H1 (cell line): Measurements from ENCODE around the gene DDX49. TPM values are rescaled to one million over a fixed set of nuclear protein-coding genes. Genes with fewer than 3 reads are reported as not detected.

ENCODE experiments used
- CTCF ChIA-PET: fragments of 300-600 bp; sonication (Branson Sonifier 250); formaldehyde crosslinking; loops from one replicate; lab custom pipeline; 2021; ENCODE audit not compliant: partially characterized antibody; lab: Charles Lee
- POLR2A ChIA-PET: fragments of 300-600 bp; sonication (Branson Sonifier 250); formaldehyde crosslinking; loops from one replicate; lab custom pipeline; 2021; ENCODE audit warnings: inconsistent platforms; ENCODE audit not compliant: partially characterized antibody; lab: Charles Lee
- DNase-seq, 2 experiments: peaks; one replicate each; pipeline versions ENCODE4 v3.0.0 to v3.0.0-alpha.2; 2010 to 2022; ENCODE audit warnings: low spot score in 2 of 2, low read depth in 1 of 2, mixed read lengths in 1 of 2
- FAIRE-seq: peaks from 2 replicates; lab custom pipeline; 2011; peaks lifted over from hg19 to GRCh38; lab: Jason Lieb, UNC
- H2AFZ ChIP-seq: 2 replicates; pipeline ENCODE4 v1.8.1; 2012; ENCODE audit warnings: low read length, inconsistent platforms
- H2AK5ac ChIP-seq: 2 replicates; pipeline ENCODE4 v1.6.1; 2013; ENCODE audit warnings: low read depth, low read length
- H2BK120ac ChIP-seq: replicated peaks from 2 replicates; pipeline ENCODE3; 2013; ENCODE audit warnings: low read depth, low read length, inconsistent platforms
- H2BK12ac ChIP-seq: 2 replicates; pipeline ENCODE4 v1.6.1; 2013; ENCODE audit warnings: low read depth, low read length
- H2BK15ac ChIP-seq: 2 replicates; pipeline ENCODE4 v1.6.1; 2013; ENCODE audit warnings: low read length
- H2BK20ac ChIP-seq: 2 replicates; pipeline ENCODE4 v1.6.1; 2013; ENCODE audit warnings: low read length
- H2BK5ac ChIP-seq: 2 replicates; pipeline ENCODE4 v1.6.1; 2013; ENCODE audit warnings: low read depth, low read length
- H3K14ac ChIP-seq: 2 replicates; pipeline ENCODE4 v1.6.1; 2013; ENCODE audit warnings: inconsistent platforms; ENCODE audit not compliant: insufficient read length
- H3K18ac ChIP-seq: 2 replicates; pipeline ENCODE4 v1.6.1; 2013; ENCODE audit warnings: low read length; ENCODE audit errors: extremely low read depth
- H3K23ac ChIP-seq: 2 replicates; pipeline ENCODE4 v1.6.1; 2013; ENCODE audit warnings: inconsistent platforms; ENCODE audit not compliant: insufficient read length
- H3K23me2 ChIP-seq: 2 replicates; pipeline ENCODE4 v1.6.1; 2013; ENCODE audit warnings: low read depth, low read length
- H3K27ac ChIP-seq: 2 replicates; pipeline ENCODE4 v1.6.1; 2011; ENCODE audit warnings: low read depth, low read length, inconsistent platforms
- H3K27me3 ChIP-seq, 4 experiments: replicated peaks in 1 of 4; 1 replicate in 1 of 4; 2 replicates in 3 of 4; pipeline versions ENCODE4 v1.6.1 to v1.8.1; 2011 to 2013; ENCODE audit warnings: low read length in 3 of 4, mild to moderate bottlenecking in 3 of 4, inconsistent platforms in 2 of 4, mixed read lengths in 2 of 4, moderate library complexity in 1 of 4; ENCODE audit not compliant: control insufficient read depth in 3 of 4, insufficient read depth in 3 of 4; ENCODE audit errors: extremely low read depth in 1 of 4
- H3K36me3 ChIP-seq, 4 experiments: 2 replicates each; pipeline versions ENCODE4 v1.6.1 to v1.8.1; 2011 to 2013; ENCODE audit warnings: mild to moderate bottlenecking in 4 of 4, low read length in 3 of 4, moderate library complexity in 2 of 4, control low read depth in 1 of 4, inconsistent platforms in 1 of 4; ENCODE audit not compliant: insufficient read depth in 4 of 4, control insufficient read depth in 2 of 4
- H3K4ac ChIP-seq: replicated peaks from 2 replicates; pipeline ENCODE3; 2013; ENCODE audit warnings: low read length, low read depth, mixed read lengths, inconsistent platforms; ENCODE audit not compliant: insufficient read length
- H3K4me1 ChIP-seq, 4 experiments: replicated peaks in 1 of 4; 1 replicate in 1 of 4; 2 replicates in 3 of 4; pipeline versions ENCODE4 v1.6.1 to v1.8.1; 2011 to 2013; ENCODE audit warnings: low read length in 3 of 4, inconsistent platforms in 2 of 4, mixed read lengths in 1 of 4; ENCODE audit not compliant: insufficient read depth in 4 of 4, control insufficient read depth in 3 of 4
- H3K4me2 ChIP-seq, 2 experiments: 2 replicates each; pipeline versions ENCODE4 v1.6.1 to v1.8.1; 2011 to 2013; ENCODE audit warnings: low read depth in 2 of 2, low read length in 2 of 2, control low read depth in 1 of 2, inconsistent platforms in 1 of 2, mild to moderate bottlenecking in 1 of 2; ENCODE audit not compliant: insufficient read depth in 1 of 2
- H3K4me3 ChIP-seq, 4 experiments: fragments of 200-600, 300-600 bp in 1 of 4; sonication (generic), shearing (Covaris generic), sonication (Bioruptor Twin) in 1 of 4; 2 replicates each; pipeline versions ENCODE4 v1.5.1 to v1.8.1; 2011 to 2016; ENCODE audit warnings: low read length in 4 of 4, low read depth in 3 of 4, control low read depth in 2 of 4, inconsistent platforms in 2 of 4, mild to moderate bottlenecking in 2 of 4, mixed read lengths in 1 of 4, moderate library complexity in 1 of 4; ENCODE audit not compliant: insufficient read depth in 2 of 4; ENCODE audit errors: extremely low read depth in 1 of 4
- H3K56ac ChIP-seq: replicated peaks from 2 replicates; pipeline ENCODE3; 2013; ENCODE audit warnings: low read depth, mild to moderate bottlenecking, mixed read lengths, low read length, inconsistent platforms; ENCODE audit not compliant: insufficient read length
- H3K79me1 ChIP-seq: 2 replicates; pipeline ENCODE4 v1.6.1; 2013; ENCODE audit warnings: low read depth, low read length, control low read depth
- H3K79me2 ChIP-seq, 2 experiments: 2 replicates each; pipeline versions ENCODE4 v1.6.1 to v1.8.1; 2012 to 2013; ENCODE audit warnings: low read length in 2 of 2, mild to moderate bottlenecking in 2 of 2, inconsistent platforms in 1 of 2; ENCODE audit not compliant: insufficient read depth in 2 of 2, control insufficient read depth in 1 of 2
- H3K9ac ChIP-seq, 4 experiments: replicated peaks in 1 of 4; 1 replicate in 1 of 4; 2 replicates in 3 of 4; pipeline versions ENCODE4 v1.6.1 to v1.8.1; 2011 to 2013; ENCODE audit warnings: low read depth in 3 of 4, low read length in 3 of 4, control low read depth in 2 of 4, mild to moderate bottlenecking in 2 of 4, moderate library complexity in 2 of 4, inconsistent platforms in 1 of 4; ENCODE audit errors: extremely low read depth in 1 of 4
- H3K9me3 ChIP-seq, 2 experiments: 2 replicates each; pipeline versions ENCODE4 v1.6.1 to v1.8.1; 2012 to 2013; ENCODE audit warnings: mild to moderate bottlenecking in 2 of 2, moderate library complexity in 2 of 2, control low read depth in 1 of 2, inconsistent platforms in 1 of 2, low read depth in 1 of 2, low read length in 1 of 2, mixed read lengths in 1 of 2; ENCODE audit not compliant: insufficient read depth in 2 of 2
- H4K20me1 ChIP-seq, 2 experiments: replicated peaks in 1 of 2; 2 replicates each; pipeline versions ENCODE3 to v1.8.1; 2011 to 2013; ENCODE audit warnings: inconsistent platforms in 2 of 2, low read length in 2 of 2, mild to moderate bottlenecking in 1 of 2; ENCODE audit not compliant: insufficient read depth in 2 of 2, control insufficient read depth in 1 of 2
- H4K5ac ChIP-seq: 2 replicates; pipeline ENCODE4 v1.6.1; 2013; ENCODE audit warnings: low read length, low read depth, mixed read lengths, inconsistent platforms; ENCODE audit not compliant: insufficient read length
- H4K8ac ChIP-seq: 2 replicates; pipeline ENCODE4 v1.8.0; 2013; ENCODE audit warnings: mild to moderate bottlenecking, moderate library complexity, low read length, inconsistent platforms; ENCODE audit not compliant: insufficient read depth; ENCODE audit errors: extremely low read depth
- H4K91ac ChIP-seq: replicated peaks from 2 replicates; pipeline ENCODE3; 2013; ENCODE audit warnings: low read length, mixed read lengths, inconsistent platforms; ENCODE audit not compliant: insufficient read length
- CEBPB ChIP-seq: IDR thresholded peaks from 2 replicates; pipeline ENCODE4 v1.6.1; 2012; ENCODE audit warnings: low read depth, low read length
- CHD2 ChIP-seq: IDR thresholded peaks from 2 replicates; pipeline ENCODE4 v1.6.1; 2012; ENCODE audit warnings: low read length, improper control_type of control experiment
- CTBP2 ChIP-seq: IDR thresholded peaks from 2 replicates; pipeline ENCODE4 v1.7.0; 2011; ENCODE audit warnings: borderline replicate concordance, mild to moderate bottlenecking, moderate library complexity, mixed read lengths, low read length; ENCODE audit not compliant: insufficient read depth, insufficient read length
- EGR1 ChIP-seq: IDR thresholded peaks from 2 replicates; pipeline ENCODE4 v1.6.1; 2011; ENCODE audit warnings: low read depth, low read length, borderline replicate concordance
- EP300 ChIP-seq, 2 experiments: IDR thresholded peaks; 1 replicate in 1 of 2; 2 replicates in 1 of 2; pipeline ENCODE4 v1.6.1; 2011 to 2012; ENCODE audit warnings: low read depth in 2 of 2, low read length in 2 of 2, mild to moderate bottlenecking in 2 of 2, borderline replicate concordance in 1 of 2, inconsistent platforms in 1 of 2, moderate library complexity in 1 of 2
- SIRT6 ChIP-seq: IDR thresholded peaks from one replicate; pipeline ENCODE4 v1.7.1; 2012; ENCODE audit warnings: low read length, inconsistent platforms
- TCF12 ChIP-seq: IDR thresholded peaks from 2 replicates; pipeline ENCODE4 v1.6.1; 2011; ENCODE audit warnings: low read depth, mild to moderate bottlenecking, low read length
- WGBS, 2 experiments: shearing (Covaris generic) in 1 of 2; methylation state at CpG; one replicate each; pipeline versions ENCODE4 v1.1.6 to v1.1.7; 2013 to 2015; ENCODE audit warnings: low lambda C conversion rate in 2 of 2, mixed read lengths in 2 of 2, inconsistent platforms in 1 of 2, low coverage in 1 of 2, missing lambda C conversion rate in 1 of 2; ENCODE audit not compliant: insufficient replicate concordance in 2 of 2, insufficient coverage in 1 of 2, insufficient read length in 1 of 2; ENCODE audit errors: extremely low coverage in 1 of 2, missing lambda C conversion rate in 1 of 2; 5-methylcytosine and 5-hydroxymethylcytosine counted together
- polyA plus RNA-seq, 7 experiments: library from polyadenylated mRNA; depleted of rRNA in 3 of 7; stranded (reverse) in 5 of 7; unstranded in 2 of 7; fragments of >200 nt in 5 of 7; fragments of 200-250 nt in 2 of 7; gene quantifications; 1 replicate in 5 of 7; 2 replicates in 1 of 7; 4 replicates in 1 of 7; pipeline versions ENCODE4 v1.2.1 to v1.2.3, GENCODE V29; 2011 to 2013; ENCODE audit warnings: missing spikeins in 2 of 7, mixed read lengths in 2 of 7
- total RNA-seq: library from RNA; stranded (reverse); fragmentation: NEBNext Ultra II Directional; extraction: Animal tissue kit (Norgen Biotek cat#: 25700); gene quantifications from 2 replicates; pipeline ENCODE4 v1.2.1, GENCODE V29; 2021
- TF ChIP-seq, protein P1 (sequence below), 3 experiments: IDR thresholded peaks; 1 replicate in 2 of 3; 2 replicates in 1 of 3; pipeline versions ENCODE4 v1.5.1 to v1.6.1; 2011; ENCODE audit warnings: low read length in 3 of 3, mild to moderate bottlenecking in 3 of 3, inconsistent platforms in 2 of 3, low read depth in 1 of 3, moderate library complexity in 1 of 3; ENCODE audit not compliant: insufficient read depth in 1 of 3; ENCODE audit errors: control extremely low read depth in 1 of 3
- TF ChIP-seq, protein P2 (sequence below): IDR thresholded peaks from 2 replicates; pipeline ENCODE4 v1.6.1; 2012; ENCODE audit warnings: inconsistent platforms

The DDX49 gene
- total and polyA plus RNA-seq, 2 of the 8 experiments (the other 6 are each of a cell fraction or from before 2014, with no cell fraction given), result 41.3 to 46.5 TPM

DNA sequence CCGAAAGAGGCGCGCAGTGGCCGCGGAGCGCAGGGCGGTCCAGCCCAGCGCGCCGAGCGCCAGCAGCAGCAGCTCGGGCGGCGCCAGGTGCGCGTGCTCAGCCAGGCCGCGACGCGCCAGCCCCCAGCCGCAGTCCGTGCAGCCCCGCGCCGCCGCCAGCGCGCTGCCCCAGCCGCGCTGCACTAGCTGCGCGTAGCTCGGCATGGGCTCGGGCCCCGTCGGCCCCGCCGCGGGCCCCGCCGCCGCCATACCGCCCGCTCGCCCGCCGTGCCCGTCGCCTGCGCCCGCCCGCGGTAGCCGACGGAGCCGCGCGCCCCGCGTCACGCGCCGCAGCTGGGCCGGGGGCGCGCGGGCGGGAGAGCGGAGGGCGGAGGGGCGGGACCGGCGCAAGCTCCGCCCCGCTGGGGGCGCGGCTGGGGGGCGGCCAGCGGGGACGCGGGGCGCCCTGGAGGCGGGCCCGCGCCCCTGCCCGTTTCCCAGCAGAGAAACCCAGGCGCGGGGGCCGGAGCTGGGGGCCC, 23.6 kb upstream of the DDX49 start, which contains the start of gene CERS1:
TSS of gene CERS1 (minus strand) at position 335 of the 518 bp plus-strand sequence. CDS start at position 249, 86 bp downstream.
- Histone ChIP-seq H3K23ac (no peak within 1 kb of the TSS), H4K20me1 (peaks cover 6 to 15% of the 10 kb centered on the region in 2 experiments), H4K5ac (peak within 1 kb of the TSS; percentile 43), H3K36me3 (no peaks in the 10 kb centered on the region; a peak in 1 of 8 replicates), H2AK5ac (0 out of 2 replicates have a peak within 1 kb of the TSS, but pooled peaks have one; percentile 24), H3K23me2 (peaks cover 6% of the 10 kb centered on the region; the same call in 1 of the 2 replicates), H3K79me2 (no peaks in the 10 kb centered on the region), H3K4ac (no peak within 1 kb of the TSS), H2BK120ac (no peak within 1 kb of the TSS), H3K27ac (no peak within 1 kb of the TSS), H2BK5ac (no peak within 1 kb of the TSS), H2AFZ (peak within 1 kb of the TSS; percentile 28; the same call in 1 of the 2 replicates), H3K4me1 (peaks cover 0 to 13% (median 5%) of the 10 kb centered on the region in 4 experiments; a peak in 5 of 7 replicates), H3K4me3 (peak within 1 kb of the TSS; percentile 42 to 79 (median 62)), H2BK15ac (no peak within 1 kb of the TSS), H4K8ac (peak within 1 kb of the TSS; percentile 79; the same call in 1 of the 2 replicates), H3K79me1 (no peaks in the 10 kb centered on the region), H3K14ac (no peak within 1 kb of the TSS), H3K18ac (peak within 1 kb of the TSS; percentile 71), H2BK12ac (no peak within 1 kb of the TSS), H3K27me3 (peaks cover 0 to 13% (median 8%) of the 10 kb centered on the region in 4 experiments; a peak in 4 of 7 replicates), H4K91ac (no peak within 1 kb of the TSS), H3K56ac (no peak within 1 kb of the TSS), H3K9ac (peak within 1 kb of the TSS in 3 of 4 experiments; percentile 20 to 80 (median 43); a peak in 5 of 7 replicates), H3K9me3 (no peaks in the 10 kb centered on the region), H3K4me2 (peak within 1 kb of the TSS; percentile 57 to 86), H2BK20ac (no peak within 1 kb of the TSS)
- no peak for FAIRE-seq
- ChIA-PET CTCF (interaction anchor here (0.6 to 2.7 kb wide), 12 partner anchors 13 to 445 kb away, joined by 3 to 16 read pairs (median 4); no protein-coding TSS in a partner anchor), POLR2A (interaction anchor here (0.8 to 4.0 kb wide), 10 partner anchors 9 to 91 kb away, joined by 3 to 17 read pairs (median 5); partner anchors contain the start of genes COPE and DDX49)
- DNase-seq, result peak in 1 of 2 experiments; percentile 75
- WGBS, 2 experiments, result 1% methylated on average over 23 of the region's 89 CpGs; no CpG with 5 or more reads in 1 of the 2 experiments
- TF ChIP-seq CEBPB, result no peak
- TF ChIP-seq, protein P1, sequence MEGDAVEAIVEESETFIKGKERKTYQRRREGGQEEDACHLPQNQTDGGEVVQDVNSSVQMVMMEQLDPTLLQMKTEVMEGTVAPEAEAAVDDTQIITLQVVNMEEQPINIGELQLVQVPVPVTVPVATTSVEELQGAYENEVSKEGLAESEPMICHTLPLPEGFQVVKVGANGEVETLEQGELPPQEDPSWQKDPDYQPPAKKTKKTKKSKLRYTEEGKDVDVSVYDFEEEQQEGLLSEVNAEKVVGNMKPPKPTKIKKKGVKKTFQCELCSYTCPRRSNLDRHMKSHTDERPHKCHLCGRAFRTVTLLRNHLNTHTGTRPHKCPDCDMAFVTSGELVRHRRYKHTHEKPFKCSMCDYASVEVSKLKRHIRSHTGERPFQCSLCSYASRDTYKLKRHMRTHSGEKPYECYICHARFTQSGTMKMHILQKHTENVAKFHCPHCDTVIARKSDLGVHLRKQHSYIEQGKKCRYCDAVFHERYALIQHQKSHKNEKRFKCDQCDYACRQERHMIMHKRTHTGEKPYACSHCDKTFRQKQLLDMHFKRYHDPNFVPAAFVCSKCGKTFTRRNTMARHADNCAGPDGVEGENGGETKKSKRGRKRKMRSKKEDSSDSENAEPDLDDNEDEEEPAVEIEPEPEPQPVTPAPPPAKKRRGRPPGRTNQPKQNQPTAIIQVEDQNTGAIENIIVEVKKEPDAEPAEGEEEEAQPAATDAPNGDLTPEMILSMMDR (IDR thresholded peaks at IDR 0.05; ENCODE audit: control extremely low read depth in 1 of 3, insufficient read depth in 1 of 3, low read depth in 1 of 3, low read length in 3 of 3), result no peak; a peak in 1 of 4 replicates
- TF ChIP-seq CHD2, result no peak
- TF ChIP-seq, protein P2, sequence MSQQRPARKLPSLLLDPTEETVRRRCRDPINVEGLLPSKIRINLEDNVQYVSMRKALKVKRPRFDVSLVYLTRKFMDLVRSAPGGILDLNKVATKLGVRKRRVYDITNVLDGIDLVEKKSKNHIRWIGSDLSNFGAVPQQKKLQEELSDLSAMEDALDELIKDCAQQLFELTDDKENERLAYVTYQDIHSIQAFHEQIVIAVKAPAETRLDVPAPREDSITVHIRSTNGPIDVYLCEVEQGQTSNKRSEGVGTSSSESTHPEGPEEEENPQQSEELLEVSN, result no peak
- no peak for TF ChIP-seq CTBP2
- TF ChIP-seq EGR1, result no peak
- no peak for TF ChIP-seq EP300 (IDR thresholded peaks at IDR 0.05; ENCODE audit: borderline replicate concordance in 1 of 2, low read depth in 2 of 2, low read length in 2 of 2)
- TF ChIP-seq TCF12, result no peak
- TF ChIP-seq SIRT6, result no peak
